Right forelimb (tissue), 1 donor: ENCODE measurements around the gene GPR176.

Experiments
- DNase-seq: peaks from one replicate; pipeline ENCODE4 v3.0.0-alpha.2; 2018

Gene GPR176, protein sequence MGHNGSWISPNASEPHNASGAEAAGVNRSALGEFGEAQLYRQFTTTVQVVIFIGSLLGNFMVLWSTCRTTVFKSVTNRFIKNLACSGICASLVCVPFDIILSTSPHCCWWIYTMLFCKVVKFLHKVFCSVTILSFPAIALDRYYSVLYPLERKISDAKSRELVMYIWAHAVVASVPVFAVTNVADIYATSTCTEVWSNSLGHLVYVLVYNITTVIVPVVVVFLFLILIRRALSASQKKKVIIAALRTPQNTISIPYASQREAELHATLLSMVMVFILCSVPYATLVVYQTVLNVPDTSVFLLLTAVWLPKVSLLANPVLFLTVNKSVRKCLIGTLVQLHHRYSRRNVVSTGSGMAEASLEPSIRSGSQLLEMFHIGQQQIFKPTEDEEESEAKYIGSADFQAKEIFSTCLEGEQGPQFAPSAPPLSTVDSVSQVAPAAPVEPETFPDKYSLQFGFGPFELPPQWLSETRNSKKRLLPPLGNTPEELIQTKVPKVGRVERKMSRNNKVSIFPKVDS

GRCh38 chr15:39919748-39920509 is at the start of gene GPR176:
Gene GPR176 (minus strand): TSS chr15:39920266. CDS start chr15:39920026, 240 bp downstream.
- peak; percentile 75 for DNase-seq

GRCh38 chr15:39969002-39969394 is 48.9 kb upstream of the GPR176 start:
- no peak for DNase-seq

DNA sequence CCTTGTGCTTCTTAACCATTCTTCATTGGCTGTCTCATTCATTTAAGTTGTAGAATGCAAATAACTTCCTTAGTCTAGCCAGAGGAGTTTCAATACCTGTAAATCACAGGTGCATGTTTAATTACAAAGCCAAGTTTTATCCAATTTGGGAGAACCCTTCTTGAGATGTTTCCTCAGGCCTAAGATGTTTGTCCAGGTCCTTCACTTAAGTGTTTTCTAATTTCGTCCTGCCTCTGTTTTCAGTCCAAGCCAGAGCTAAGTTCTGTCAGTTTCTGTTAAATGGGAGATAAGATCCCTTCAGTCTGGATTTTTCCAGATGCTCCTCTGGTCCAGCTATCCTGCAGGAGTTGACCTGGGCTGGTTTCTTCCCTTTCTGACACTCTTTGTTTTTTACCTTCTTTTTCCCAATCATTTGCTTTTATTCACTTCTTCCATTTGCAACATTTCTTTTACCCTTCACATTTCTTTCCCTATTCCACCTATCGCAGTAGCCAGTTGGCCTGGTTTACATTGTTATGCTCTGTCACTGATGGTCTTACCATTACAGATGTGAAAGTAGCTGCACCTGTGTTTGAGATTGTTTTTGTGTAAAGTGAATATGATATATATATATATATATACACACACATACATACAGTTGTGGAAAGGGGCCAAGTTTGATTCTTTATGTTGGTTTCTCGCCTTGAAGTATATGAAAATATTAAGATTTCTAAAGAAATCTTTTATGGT is 48.4 kb upstream of the GPR176 start:
- DNase-seq: no peak

GRCh38 chr15:39966521-39966920 is 46.5 kb upstream of the GPR176 start:
- no peak for DNase-seq

DNA sequence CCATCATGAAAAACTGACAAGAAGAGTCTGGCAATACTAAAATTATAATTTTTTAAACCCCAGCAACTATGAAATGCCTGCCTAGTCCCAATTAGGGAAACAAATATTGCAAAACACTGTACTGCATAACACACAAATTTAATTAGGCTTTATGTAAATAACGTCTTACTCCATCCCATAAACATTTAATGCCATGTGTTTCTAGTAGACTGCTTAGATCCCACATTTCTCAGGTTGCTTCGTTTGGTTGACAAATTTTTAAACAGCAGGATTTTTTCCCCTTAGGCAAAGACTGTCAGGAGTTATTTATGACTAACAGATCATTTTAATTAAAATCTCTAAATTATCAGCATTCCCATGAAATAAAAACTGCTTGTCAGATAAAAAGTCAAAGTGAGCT is 43.7 kb upstream of the GPR176 start:
- no peak for DNase-seq

DNA sequence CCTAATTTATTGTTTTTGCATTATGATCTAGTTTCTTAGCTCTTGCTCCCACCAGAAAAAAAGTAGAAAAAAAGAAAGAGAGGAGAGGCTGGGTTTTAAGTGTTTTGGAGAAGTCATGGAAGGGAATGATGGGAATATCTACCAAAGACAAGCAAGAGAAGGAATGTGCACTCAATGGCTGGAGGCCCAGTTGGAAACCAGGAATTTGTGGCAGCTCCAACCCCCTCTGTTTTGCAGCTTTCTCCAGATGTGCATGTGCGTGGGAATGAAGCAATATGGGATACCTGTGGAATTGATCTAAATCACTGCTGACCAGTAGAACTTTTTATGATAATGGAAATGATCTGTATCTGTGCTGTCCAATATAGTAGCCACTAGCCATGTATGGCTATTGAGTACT is 41.0 kb upstream of the GPR176 start:
- peak; percentile 45 for DNase-seq

DNA sequence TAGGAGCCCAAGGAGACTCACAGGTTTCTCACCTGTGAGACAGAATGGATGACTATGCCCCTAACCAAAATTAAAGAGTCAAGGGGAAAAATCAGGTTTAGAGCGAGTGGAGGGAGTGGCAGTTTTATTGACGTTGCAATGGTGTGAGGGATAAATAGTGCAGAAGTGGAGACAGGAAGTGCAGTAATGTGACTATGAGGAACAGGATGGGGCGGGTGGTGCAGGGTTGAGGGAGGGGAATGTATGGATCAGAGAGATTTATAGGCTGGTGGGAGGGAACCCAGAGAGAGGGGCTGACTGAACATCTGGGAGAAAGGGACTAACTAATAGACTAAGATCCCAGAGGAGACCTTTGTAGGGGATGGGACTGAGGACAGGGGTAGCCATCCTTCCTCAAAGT is 40.3 kb upstream of the GPR176 start:
- no peak for DNase-seq

GRCh38 chr15:39959411-39959810 is 39.3 kb upstream of the GPR176 start:
- no peak for DNase-seq

GRCh38 chr15:39957481-39957880 is 37.4 kb upstream of the GPR176 start:
- no peak for DNase-seq

DNA sequence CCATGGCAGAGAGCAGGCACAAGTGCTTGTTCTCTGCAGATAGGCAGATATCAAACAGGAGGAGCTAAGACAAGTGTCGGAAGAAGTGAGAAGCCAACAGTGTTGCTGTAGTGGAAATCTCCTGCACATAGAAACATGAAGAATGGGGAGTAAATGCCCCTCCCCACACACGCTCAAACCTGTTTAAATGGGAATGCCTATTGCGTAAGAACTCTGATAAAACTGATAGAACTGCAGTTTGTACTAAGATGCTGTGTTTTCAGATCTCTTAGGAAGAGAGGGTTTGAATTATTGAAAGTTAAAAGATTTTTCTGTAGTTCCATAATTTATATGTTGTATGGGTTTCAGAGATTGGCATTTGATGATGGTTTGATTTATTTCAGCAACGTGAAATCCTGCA is 33.5 kb upstream of the GPR176 start:
- DNase-seq: no peak

- DNase-seq: no peak
These were observed 31.5 kb upstream of the GPR176 start for GRCh38 chr15:39951561-39951960.

GRCh38 chr15:39948817-39949216 is 28.8 kb upstream of the GPR176 start:
- no peak for DNase-seq

DNA sequence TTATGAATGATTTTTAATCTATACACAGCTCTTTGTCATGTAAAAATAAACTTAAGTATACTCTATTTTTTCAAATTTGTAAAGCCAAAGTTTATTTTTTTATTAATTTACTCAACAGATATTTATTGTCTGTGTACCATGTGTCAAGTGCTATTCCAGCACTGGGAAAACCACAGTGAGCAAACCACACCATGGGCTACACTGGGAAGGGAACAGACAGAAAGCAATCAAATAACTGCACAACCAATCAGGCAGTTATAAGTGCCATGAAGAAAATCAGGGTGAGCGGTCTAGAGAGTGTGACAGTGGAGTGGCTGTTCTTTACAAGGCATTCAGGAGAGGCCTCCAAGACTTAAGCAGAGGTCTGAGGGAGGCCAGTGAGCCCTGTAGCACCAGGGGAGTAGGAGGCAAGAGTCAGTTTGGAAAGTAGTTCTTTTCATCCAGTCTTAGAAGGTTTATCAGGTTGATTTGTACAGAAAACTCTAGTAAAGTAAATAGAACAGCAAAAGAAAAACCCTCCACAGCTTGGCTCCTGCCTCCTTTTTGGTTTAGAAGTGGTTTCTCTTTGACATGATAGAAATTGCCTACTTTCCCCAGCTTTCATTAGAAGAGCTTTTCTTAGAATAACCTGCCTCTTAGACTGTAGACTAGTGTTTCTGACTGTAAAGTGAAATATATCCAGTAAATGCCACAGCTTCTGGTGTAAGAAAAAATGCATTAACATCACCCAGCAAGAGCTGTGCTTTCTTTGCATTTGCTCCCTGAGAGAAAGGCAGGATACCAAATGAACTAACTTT is 27.5 kb upstream of the GPR176 start:
- no peak for DNase-seq

- no peak for DNase-seq
These were observed 26.8 kb upstream of the GPR176 start for GRCh38 chr15:39946862-39947261.

- DNase-seq: no peak
These were observed 24.7 kb upstream of the GPR176 start for GRCh38 chr15:39944726-39945125.

DNA sequence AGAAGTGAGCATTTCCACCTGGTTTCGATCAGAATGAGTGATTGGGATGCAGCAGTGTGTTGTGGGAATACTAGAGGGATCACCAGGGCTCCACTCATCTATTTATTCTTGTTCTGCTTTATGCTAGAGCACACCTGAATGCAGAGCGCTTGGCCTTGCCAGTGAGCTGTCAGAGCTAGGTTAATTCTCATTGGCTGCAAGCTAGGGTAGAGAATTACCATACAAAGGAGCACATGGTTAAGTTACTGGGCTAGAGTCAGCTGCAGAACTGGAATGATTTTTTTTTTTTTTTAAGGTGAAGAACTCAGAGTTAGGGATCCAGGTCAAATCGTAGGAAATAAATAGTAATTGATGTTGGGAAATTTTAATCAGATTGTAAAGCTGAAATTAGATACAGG is 22.7 kb upstream of the GPR176 start:
- DNase-seq: no peak

DNA sequence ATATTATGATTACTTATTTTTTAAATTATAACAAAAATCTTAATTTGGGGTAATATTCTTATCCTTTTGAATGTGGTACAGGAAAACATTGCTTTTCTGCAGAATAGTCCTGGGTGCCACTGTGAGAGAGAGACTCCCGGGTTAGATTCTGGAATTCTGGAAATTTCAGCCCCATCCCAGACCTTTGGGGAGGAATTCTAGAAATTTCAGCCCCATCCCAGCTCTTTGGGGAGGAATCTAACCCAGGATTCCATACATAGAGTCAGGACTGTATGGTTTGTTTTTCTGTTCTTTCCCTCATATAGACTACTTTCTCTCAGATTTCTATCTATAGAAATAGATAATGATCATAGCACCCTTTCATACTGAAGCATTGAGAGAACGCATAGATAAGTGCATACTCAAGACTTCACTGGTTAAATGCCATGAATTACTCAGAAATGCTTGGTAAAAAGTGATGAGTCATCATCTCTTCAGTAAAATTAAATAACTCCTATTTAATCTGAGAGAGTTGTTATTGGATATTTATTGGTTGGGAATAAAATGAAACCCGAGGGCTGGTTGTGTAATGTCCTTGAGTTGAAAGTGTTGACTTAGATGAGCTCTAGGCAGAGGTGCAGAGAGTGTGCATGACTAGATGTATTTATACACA is 22.2 kb upstream of the GPR176 start:
- no peak for DNase-seq

DNA sequence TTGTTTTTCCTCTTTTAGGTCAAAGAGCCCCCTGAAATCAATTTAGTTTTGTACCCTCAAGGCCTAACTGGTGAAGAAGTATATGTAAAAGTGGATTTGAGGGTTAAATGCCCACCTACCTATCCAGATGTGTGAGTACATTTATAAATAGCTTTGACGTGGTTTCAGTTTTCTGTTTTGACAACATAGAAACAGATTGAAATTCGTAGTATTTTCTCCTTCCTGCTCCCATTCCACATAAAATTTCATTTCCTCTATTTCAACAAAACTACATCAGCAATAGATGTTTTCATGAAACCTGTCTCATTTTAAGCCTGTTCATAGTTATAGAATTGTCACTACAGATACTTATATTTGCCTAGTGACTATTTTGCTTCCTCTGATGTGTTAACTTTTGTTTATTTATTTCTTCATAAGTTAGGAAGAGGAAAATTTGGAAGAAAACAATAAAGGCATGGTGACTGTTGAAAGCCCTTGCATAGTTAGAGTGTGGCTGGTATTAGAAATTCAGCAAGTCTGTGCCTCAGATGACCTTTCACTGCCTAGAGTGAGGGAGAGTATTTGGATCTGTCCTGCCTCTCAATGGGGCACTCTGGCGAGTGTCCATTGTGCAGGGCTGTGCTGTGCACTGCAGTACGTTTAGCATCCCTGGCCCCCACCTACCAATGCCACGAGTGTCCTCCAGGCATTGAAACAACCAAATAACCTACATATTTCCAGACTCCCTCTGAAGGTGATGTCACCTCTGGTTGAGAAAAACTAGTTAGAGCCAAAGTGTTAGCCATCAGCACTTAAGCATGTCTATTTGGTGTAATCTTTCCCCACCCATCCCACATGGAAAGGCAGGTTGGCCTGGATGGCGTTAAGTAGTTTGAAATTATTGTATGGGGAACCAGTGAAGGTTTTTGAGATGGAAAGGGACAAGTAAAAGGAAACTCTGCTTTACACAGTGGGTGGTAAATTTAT is 19.7 kb upstream of the GPR176 start:
- no peak for DNase-seq

- DNase-seq: no peak
These were observed 17.6 kb upstream of the GPR176 start for GRCh38 chr15:39937696-39938095.

DNA sequence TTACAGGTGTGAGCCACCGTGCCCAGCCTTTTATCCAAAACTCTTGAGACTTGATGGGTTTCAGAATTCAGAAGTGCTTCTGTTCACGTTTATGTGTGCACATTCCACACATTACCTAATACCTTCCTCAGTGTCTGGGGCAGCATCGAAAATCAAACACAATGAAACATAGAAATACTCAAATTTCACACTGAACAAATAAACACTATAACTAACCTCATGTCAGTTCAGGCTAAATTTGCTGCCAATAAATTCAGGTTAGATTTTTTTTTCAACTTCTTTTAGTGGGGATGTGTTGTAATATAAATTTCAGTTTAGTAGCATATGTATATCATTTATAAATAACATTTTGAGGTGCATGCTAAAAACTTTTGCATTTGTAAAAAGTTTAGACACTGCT is 16.6 kb upstream of the GPR176 start:
- DNase-seq: no peak

- DNase-seq: no peak
These were observed 16.1 kb upstream of the GPR176 start for GRCh38 chr15:39936187-39936586.
